Measurements from ENCODE around the gene KIF14.

DNA sequence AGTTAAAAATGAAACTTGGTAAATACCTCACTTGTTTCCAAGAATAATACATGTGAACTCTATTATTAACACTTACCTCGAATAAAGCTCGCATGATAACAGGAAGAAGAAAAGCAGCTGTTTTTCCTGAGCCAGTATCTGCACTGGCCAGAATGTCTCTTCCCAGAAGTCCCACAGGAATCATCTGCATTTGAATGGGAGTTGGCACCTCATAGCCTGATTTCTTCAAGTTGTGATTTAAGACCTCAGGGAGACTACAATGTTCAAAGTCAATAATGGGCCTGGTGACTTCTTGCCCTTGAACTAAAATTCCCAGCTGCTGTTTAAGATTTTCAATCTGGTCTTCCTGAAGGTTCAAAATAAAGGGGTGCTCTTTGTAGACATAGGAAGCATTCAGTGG is 45.3 kb upstream of the KIF14 start:
- TF ChIP-seq POLR2A (IDR thresholded peaks at IDR 0.05) (no peak), POLR2AphosphoS5 (IDR thresholded peaks at IDR 0.05) (no peak)
- TF ChIP-seq, protein P1, sequence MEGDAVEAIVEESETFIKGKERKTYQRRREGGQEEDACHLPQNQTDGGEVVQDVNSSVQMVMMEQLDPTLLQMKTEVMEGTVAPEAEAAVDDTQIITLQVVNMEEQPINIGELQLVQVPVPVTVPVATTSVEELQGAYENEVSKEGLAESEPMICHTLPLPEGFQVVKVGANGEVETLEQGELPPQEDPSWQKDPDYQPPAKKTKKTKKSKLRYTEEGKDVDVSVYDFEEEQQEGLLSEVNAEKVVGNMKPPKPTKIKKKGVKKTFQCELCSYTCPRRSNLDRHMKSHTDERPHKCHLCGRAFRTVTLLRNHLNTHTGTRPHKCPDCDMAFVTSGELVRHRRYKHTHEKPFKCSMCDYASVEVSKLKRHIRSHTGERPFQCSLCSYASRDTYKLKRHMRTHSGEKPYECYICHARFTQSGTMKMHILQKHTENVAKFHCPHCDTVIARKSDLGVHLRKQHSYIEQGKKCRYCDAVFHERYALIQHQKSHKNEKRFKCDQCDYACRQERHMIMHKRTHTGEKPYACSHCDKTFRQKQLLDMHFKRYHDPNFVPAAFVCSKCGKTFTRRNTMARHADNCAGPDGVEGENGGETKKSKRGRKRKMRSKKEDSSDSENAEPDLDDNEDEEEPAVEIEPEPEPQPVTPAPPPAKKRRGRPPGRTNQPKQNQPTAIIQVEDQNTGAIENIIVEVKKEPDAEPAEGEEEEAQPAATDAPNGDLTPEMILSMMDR (IDR thresholded peaks at IDR 0.05) = no peak
